H1 (cell line): ENCODE results near the gene TNS3. TPM values are rescaled to one million over a fixed set of nuclear protein-coding genes. Genes with fewer than 3 reads are reported as not detected.

Experiments used
- ASH2L ChIP-seq: fragments of 200-600, 300-600 bp; sonication (generic); IDR thresholded peaks from one replicate; pipeline ENCODE4 v1.7.1; 2017; ENCODE audit warnings: low read length
- CHD7 ChIP-seq: fragments of 300-600 bp; sonication (generic); IDR thresholded peaks from 2 replicates; pipeline ENCODE4 v1.7.1; 2012; ENCODE audit warnings: low read length, moderate library complexity, mild to moderate bottlenecking, inconsistent platforms; ENCODE audit not compliant: insufficient replicate concordance
- CTBP2 ChIP-seq: IDR thresholded peaks from 2 replicates; pipeline ENCODE4 v1.7.0; 2011; ENCODE audit warnings: borderline replicate concordance, mild to moderate bottlenecking, moderate library complexity, mixed read lengths, low read length; ENCODE audit not compliant: insufficient read depth, insufficient read length
- FOSL1 ChIP-seq: IDR thresholded peaks from 2 replicates; pipeline ENCODE4 v1.6.1; 2011; ENCODE audit warnings: mild to moderate bottlenecking, low read depth, low read length, moderate library complexity; ENCODE audit not compliant: insufficient read depth
- KDM1A ChIP-seq: fragments of 200-600, 300-600 bp; sonication (generic); IDR thresholded peaks from 2 replicates; pipeline ENCODE4 v1.7.1; 2016; ENCODE audit warnings: mild to moderate bottlenecking, low read length, borderline replicate concordance
- MAFK ChIP-seq: IDR thresholded peaks from 2 replicates; pipeline ENCODE4 v1.6.1; 2012; ENCODE audit warnings: low read depth, mild to moderate bottlenecking, improper control_type of control experiment, low read length
- MAX ChIP-seq: IDR thresholded peaks from 2 replicates; pipeline ENCODE4 v1.6.1; 2012; ENCODE audit warnings: inconsistent platforms
- POU5F1 ChIP-seq: IDR thresholded peaks from 2 replicates; pipeline ENCODE4 v1.6.1; 2011; ENCODE audit warnings: low read depth, mild to moderate bottlenecking, low read length, moderate library complexity
- SIRT6 ChIP-seq: IDR thresholded peaks from one replicate; pipeline ENCODE4 v1.7.1; 2012; ENCODE audit warnings: low read length, inconsistent platforms
- TEAD4 ChIP-seq: IDR thresholded peaks from 2 replicates; pipeline ENCODE4 v1.6.1; 2012; ENCODE audit warnings: low read depth, low read length, inconsistent platforms, mixed read lengths
- USF2 ChIP-seq: IDR thresholded peaks from 2 replicates; pipeline ENCODE4 v1.6.1; 2011; ENCODE audit warnings: low read length, improper control_type of control experiment
- polyA plus RNA-seq, 7 experiments: library from polyadenylated mRNA; depleted of rRNA in 3 of 7; stranded (reverse) in 5 of 7; unstranded in 2 of 7; fragments of >200 nt in 5 of 7; fragments of 200-250 nt in 2 of 7; gene quantifications; 1 replicate in 5 of 7; 2 replicates in 1 of 7; 4 replicates in 1 of 7; pipeline versions ENCODE4 v1.2.1 to v1.2.3, GENCODE V29; 2011 to 2013; ENCODE audit warnings: missing spikeins in 2 of 7, mixed read lengths in 2 of 7
- total RNA-seq: library from RNA; stranded (reverse); fragmentation: NEBNext Ultra II Directional; extraction: Animal tissue kit (Norgen Biotek cat#: 25700); gene quantifications from 2 replicates; pipeline ENCODE4 v1.2.1, GENCODE V29; 2021

Gene TNS3
- total and polyA plus RNA-seq, 2 of the 8 experiments (the other 6 are each of a cell fraction or from before 2014, with no cell fraction given), result 11.9 to 24.2 TPM

GRCh38 chr7:47584536-47584895, 2.6 kb upstream of the TNS3 start (continued):
- no peak for TF ChIP-seq CHD7
- no peak for TF ChIP-seq USF2
- no peak for TF ChIP-seq KDM1A
- TF ChIP-seq POU5F1, result no peak
- no peak for TF ChIP-seq FOSL1
- no peak for TF ChIP-seq MAFK
- no peak for TF ChIP-seq SIRT6
- TF ChIP-seq CTBP2, result no peak
- TF ChIP-seq MAX, result no peak
- no peak for TF ChIP-seq ASH2L
- TF ChIP-seq TEAD4, result no peak
